ENCODE measurements around the gene CCL22.
"Not testable (repeated sequence)": the region's sequence is repeated elsewhere in the genome, so short reads cannot be mapped to it uniquely, and the experiment has no call there.

Gene CCL22

GRCh38 chr16:57358527-57359095, at the start of gene CCL22:
Gene CCL22, plus strand, starts transcription at chr16:57358783. Its CDS starts 34 bp downstream, at chr16:57358817.
- no peak for DNase-seq (ENCODE audit: low read depth in 2 of 2)

- no peak for DNase-seq (ENCODE audit: low read depth in 2 of 2)
These were observed 47.8 kb upstream of the CCL22 start for GRCh38 chr16:57310801-57311200.

- DNase-seq (ENCODE audit: low read depth in 2 of 2) = no peak
These were observed 45.1 kb upstream of the CCL22 start for GRCh38 chr16:57313509-57313908.

- DNase-seq (ENCODE audit: low read depth in 2 of 2) = no peak
These were observed 44.3 kb upstream of the CCL22 start for GRCh38 chr16:57314161-57314785.

- DNase-seq (ENCODE audit: low read depth in 2 of 2) = no peak
These were observed 43.2 kb upstream of the CCL22 start for GRCh38 chr16:57315416-57315815.

GRCh38 chr16:57316390-57317017, 42.1 kb upstream of the CCL22 start:
- DNase-seq (ENCODE audit: low read depth in 2 of 2) = no peak

- no peak for DNase-seq (ENCODE audit: low read depth in 2 of 2)
These were observed 40.2 kb upstream of the CCL22 start for GRCh38 chr16:57318240-57318970.

GRCh38 chr16:57319646-57320045, 38.9 kb upstream of the CCL22 start:
- DNase-seq (ENCODE audit: low read depth in 2 of 2) = no peak

- no peak for DNase-seq (ENCODE audit: low read depth in 2 of 2)
These were observed 33.8 kb upstream of the CCL22 start for GRCh38 chr16:57324749-57325148.

GRCh38 chr16:57325458-57325857, 33.1 kb upstream of the CCL22 start:
- no peak for DNase-seq (ENCODE audit: low read depth in 2 of 2)

GRCh38 chr16:57329718-57330327, 28.8 kb upstream of the CCL22 start:
- no peak for DNase-seq (ENCODE audit: low read depth in 2 of 2)

- DNase-seq (ENCODE audit: low read depth in 2 of 2) = no peak
These were observed 27.2 kb upstream of the CCL22 start for GRCh38 chr16:57331355-57331754.

- no peak for DNase-seq (ENCODE audit: low read depth in 2 of 2)
These were observed 25.2 kb upstream of the CCL22 start for GRCh38 chr16:57333402-57333801.

GRCh38 chr16:57335366-57335765, 23.2 kb upstream of the CCL22 start:
- no peak for DNase-seq (ENCODE audit: low read depth in 2 of 2)

GRCh38 chr16:57341062-57341440, 17.5 kb upstream of the CCL22 start:
- no peak for DNase-seq (ENCODE audit: low read depth in 2 of 2)

GRCh38 chr16:57341441-57342303, 16.9 kb upstream of the CCL22 start:
- DNase-seq (ENCODE audit: low read depth in 2 of 2) = no peak

- DNase-seq (ENCODE audit: low read depth in 2 of 2) = not testable (repeated sequence)
These were observed 16.0 kb upstream of the CCL22 start for GRCh38 chr16:57342606-57343005.

GRCh38 chr16:57343221-57343620, 15.4 kb upstream of the CCL22 start:
- no peak for DNase-seq (ENCODE audit: low read depth in 2 of 2)

GRCh38 chr16:57344094-57344493, 14.5 kb upstream of the CCL22 start:
- DNase-seq (ENCODE audit: low read depth in 2 of 2) = not testable (repeated sequence)

- DNase-seq (ENCODE audit: low read depth in 2 of 2) = no peak
These were observed 13.6 kb upstream of the CCL22 start for GRCh38 chr16:57345021-57345420.

GRCh38 chr16:57345666-57346204, 12.8 kb upstream of the CCL22 start:
- no peak for DNase-seq (ENCODE audit: low read depth in 2 of 2)

Data from stimulated activated CD4-positive, alpha-beta T cell treated with anti-CD3 and anti-CD28 coated beads, Interleukin-4, amount 100 ng/mL, for 48 hours (primary cell).